Naive thymus-derived CD8-positive, alpha-beta T cell (primary cell): Measurements from ENCODE around the gene TTC24. TPM values are rescaled to one million over a fixed set of nuclear protein-coding genes. Genes with fewer than 3 reads are reported as not detected.

Experiments used
- ATAC-seq, 2 donors: fragments of 150-1000 bp; cut with Tn5 transposase in 1 of 2; sonication (Bioruptor Pico), chemical (Tn5 transposase) in 1 of 2; 1 replicate in 1 of 2; 2 replicates in 1 of 2; pipeline ENCODE4 v1.10.0; 2021; ENCODE audit warnings: mild to moderate bottlenecking in 2 of 2, moderate library complexity in 2 of 2
- POLR2A ChIA-PET: fragments of 350-600 bp; sonication (Branson Sonifier 250); formaldehyde crosslinking; loops from one replicate; lab custom pipeline; 2021; ENCODE audit warnings: antibody characterized with exemption; lab: Charles Lee
- DNase-seq, 10 donors: peaks; one replicate each; pipeline versions ENCODE4 v3.0.0 to v3.0.0-alpha.2; 2020 to 2022
- H3K27ac Mint-ChIP-seq, 10 donors: one replicate each; pipeline ENCODE4 v1.8.0; 2020 to 2022; ENCODE audit warnings: mild to moderate bottlenecking in 10 of 10, mixed read lengths in 10 of 10, moderate library complexity in 4 of 10, inconsistent platforms in 1 of 10
- H3K27me3 Mint-ChIP-seq, 5 donors: one replicate each; pipeline ENCODE4 v1.8.0; 2021 to 2022; ENCODE audit warnings: mixed read lengths in 5 of 5
- H3K36me3 Mint-ChIP-seq, 3 donors: one replicate each; pipeline ENCODE4 v1.8.0; 2020 to 2022; ENCODE audit warnings: mixed read lengths in 3 of 3, mild to moderate bottlenecking in 2 of 3, inconsistent platforms in 1 of 3
- H3K4me1 Mint-ChIP-seq, 4 donors: one replicate each; pipeline ENCODE4 v1.8.0; 2021 to 2022; ENCODE audit warnings: mixed read lengths in 4 of 4
- H3K4me3 Mint-ChIP-seq, 10 donors: one replicate each; pipeline ENCODE4 v1.8.0; 2020 to 2022; ENCODE audit warnings: mild to moderate bottlenecking in 10 of 10, mixed read lengths in 10 of 10, moderate library complexity in 6 of 10, inconsistent platforms in 1 of 10
- H3K9me3 Mint-ChIP-seq, 9 donors: one replicate each; pipeline ENCODE4 v1.8.0; 2020 to 2022; ENCODE audit warnings: mixed read lengths in 9 of 9, mild to moderate bottlenecking in 3 of 9, inconsistent platforms in 1 of 9, moderate library complexity in 1 of 9
- polyA plus RNA-seq, 3 donors: library from polyadenylated mRNA; unstranded; fragments of 300-500 nt; fragmentation: Illumina TruSeq; gene quantifications; one replicate each; pipeline ENCODE4 v1.2.3, GENCODE V29; 2021
- total RNA-seq, 8 experiments: library from RNA in 2 of 8; stranded (reverse) in 2 of 8; gene quantifications; one replicate each; pipeline ENCODE4 v1.2.3 and lab custom pipeline; 2021 to 2026

The TTC24 gene
- total and polyA plus RNA-seq, 5 experiments from 2014 or later = 3.8 to 44.3 (median 6.7) TPM

- H3K36me3 Mint-ChIP-seq = no peaks in the 10 kb centered on the region
- H3K27me3 Mint-ChIP-seq = no peaks in the 10 kb centered on the region
- POLR2A ChIA-PET = interaction anchor here (0.6 kb wide), 1 partner anchor 210 kb away, joined by 7 read pairs; no protein-coding TSS in a partner anchor
- H3K4me3 Mint-ChIP-seq = no peak overlapping the region
- no peak for ATAC-seq
- H3K27ac Mint-ChIP-seq = peak overlapping the region in 1 of 10 donors; percentile 38
- DNase-seq = no peak
- peaks cover 0 to 20% (median 3%) of the 10 kb centered on the region in 4 donors for H3K4me1 Mint-ChIP-seq
- no peaks in the 10 kb centered on the region for H3K9me3 Mint-ChIP-seq
Observed at GRCh38 chr1:156556354-156556753, 23.2 kb upstream of the TTC24 start.

GRCh38 chr1:156559086-156559796 is 20.3 kb upstream of the TTC24 start:
- ATAC-seq (no peak), DNase-seq (no peak)
- Mint-ChIP-seq H3K4me1 (no peaks in the 10 kb centered on the region), H3K4me3 (no peak overlapping the region), H3K27me3 (no peaks in the 10 kb centered on the region), H3K36me3 (no peaks in the 10 kb centered on the region), H3K27ac (no peak overlapping the region), H3K9me3 (no peaks in the 10 kb centered on the region)
- POLR2A ChIA-PET = interaction anchor here (0.6 to 1.1 kb wide), 2 partner anchors 13 to 1437 kb away, joined by 3 read pairs; partner anchors contain the start of gene IQGAP3

- ATAC-seq = no peak
- Mint-ChIP-seq H3K27me3 (no peaks in the 10 kb centered on the region), H3K36me3 (no peaks in the 10 kb centered on the region), H3K4me3 (no peak overlapping the region), H3K27ac (peak overlapping the region in 2 of 10 donors; percentile 1 to 18), H3K9me3 (no peaks in the 10 kb centered on the region), H3K4me1 (no peaks in the 10 kb centered on the region)
- DNase-seq = no peak
- POLR2A ChIA-PET = interaction anchor here (0.6 to 1.1 kb wide), 2 partner anchors 13 to 1437 kb away, joined by 3 read pairs; partner anchors contain the start of gene IQGAP3
Observed at GRCh38 chr1:156559797-156560385, 19.6 kb upstream of the TTC24 start.

GRCh38 chr1:156560585-156561163 is 18.8 kb upstream of the TTC24 start:
- no peak overlapping the region for H3K27ac Mint-ChIP-seq
- POLR2A ChIA-PET = no interaction called here
- H3K36me3 Mint-ChIP-seq = no peaks in the 10 kb centered on the region
- H3K4me1 Mint-ChIP-seq = no peaks in the 10 kb centered on the region
- no peak for DNase-seq
- ATAC-seq = no peak
- H3K9me3 Mint-ChIP-seq = no peaks in the 10 kb centered on the region
- H3K4me3 Mint-ChIP-seq = no peak overlapping the region
- no peaks in the 10 kb centered on the region for H3K27me3 Mint-ChIP-seq

GRCh38 chr1:156565519-156565918 is 14.0 kb upstream of the TTC24 start:
- ATAC-seq (no peak), DNase-seq (no peak)
- no peaks in the 10 kb centered on the region for H3K9me3 Mint-ChIP-seq
- H3K4me3 Mint-ChIP-seq = no peak overlapping the region
- peaks cover 0 to 9% (median 5%) of the 10 kb centered on the region in 5 donors for H3K27me3 Mint-ChIP-seq
- no peaks in the 10 kb centered on the region for H3K36me3 Mint-ChIP-seq
- POLR2A ChIA-PET = interaction anchor here (1.9 kb wide), 1 partner anchor 65 kb away, joined by 10 read pairs; the partner anchor contains the start of gene MEF2D
- H3K27ac Mint-ChIP-seq = peak overlapping the region in 1 of 10 donors; percentile 4
- no peaks in the 10 kb centered on the region for H3K4me1 Mint-ChIP-seq

GRCh38 chr1:156566436-156566835 is 13.1 kb upstream of the TTC24 start:
- Mint-ChIP-seq H3K27me3 (peaks cover 7 to 16% (median 11%) of the 10 kb centered on the region in 5 donors), H3K36me3 (no peaks in the 10 kb centered on the region), H3K4me3 (no peak overlapping the region), H3K9me3 (no peaks in the 10 kb centered on the region), H3K27ac (no peak overlapping the region), H3K4me1 (peaks cover 0 to 5% (median 3%) of the 10 kb centered on the region in 4 donors)
- DNase-seq (no peak), ATAC-seq (no peak)
- POLR2A ChIA-PET = interaction anchor here (1.9 kb wide), 1 partner anchor 66 kb away, joined by 10 read pairs; the partner anchor contains the start of gene MEF2D

- Mint-ChIP-seq H3K27me3 (peaks cover 16 to 37% (median 28%) of the 10 kb centered on the region in 5 donors), H3K4me1 (peaks cover 12 to 20% (median 17%) of the 10 kb centered on the region in 4 donors), H3K36me3 (no peaks in the 10 kb centered on the region), H3K9me3 (no peaks in the 10 kb centered on the region), H3K4me3 (peak overlapping the region in 6 of 10 donors; percentile 23 to 92 (median 42)), H3K27ac (no peak overlapping the region)
- DNase-seq (no peak), ATAC-seq (no peak)
- POLR2A ChIA-PET = interaction anchor here (0.6 to 2.5 kb wide), 5 partner anchors 11 to 613 kb away, joined by 3 to 12 read pairs (median 5); no protein-coding TSS in a partner anchor
Observed at GRCh38 chr1:156571261-156571852, 8.2 kb upstream of the TTC24 start.

- Mint-ChIP-seq H3K4me3 (peak within 1 kb of the TSS; percentile 72 to 92 (median 88)), H3K4me1 (peaks cover 12 to 20% (median 17%) of the 10 kb centered on the region in 4 donors), H3K36me3 (no peaks in the 10 kb centered on the region), H3K27me3 (peaks cover 16 to 37% (median 28%) of the 10 kb centered on the region in 5 donors), H3K27ac (peak within 1 kb of the TSS in 8 of 10 donors; percentile 38 to 93 (median 76)), H3K9me3 (no peaks in the 10 kb centered on the region)
- ATAC-seq (peak; percentile 94 to 99), DNase-seq (peak; percentile 55 to 90 (median 68))
- POLR2A ChIA-PET = interaction anchor here (1.0 to 2.5 kb wide), 5 partner anchors 10 to 91 kb away, joined by 3 to 12 read pairs (median 4); no protein-coding TSS in a partner anchor
Observed at GRCh38 chr1:156571919-156572662, 7.4 kb upstream of the TTC24 start, which contains the start of gene IQGAP3. Gene IQGAP3 (minus strand): TSS chr1:156572565. CDS start chr1:156572529, 36 bp downstream.

- Mint-ChIP-seq H3K27me3 (peaks cover 16 to 37% (median 28%) of the 10 kb centered on the region in 5 donors), H3K36me3 (no peaks in the 10 kb centered on the region), H3K9me3 (no peaks in the 10 kb centered on the region), H3K27ac (peak overlapping the region in 6 of 10 donors; percentile 38 to 93 (median 76)), H3K4me1 (peaks cover 12 to 20% (median 17%) of the 10 kb centered on the region in 4 donors), H3K4me3 (peak overlapping the region; percentile 72 to 92 (median 88))
- ATAC-seq (no peak), DNase-seq (no peak)
- POLR2A ChIA-PET = interaction anchor here (1.0 to 2.5 kb wide), 3 partner anchors 10 to 71 kb away, joined by 3 to 12 read pairs (median 9); no protein-coding TSS in a partner anchor
Observed at GRCh38 chr1:156572663-156573018, 6.9 kb upstream of the TTC24 start.

- Mint-ChIP-seq H3K27ac (peak overlapping the region in 1 of 10 donors; percentile 25), H3K36me3 (no peaks in the 10 kb centered on the region), H3K9me3 (no peaks in the 10 kb centered on the region), H3K4me1 (peaks cover 14 to 21% (median 19%) of the 10 kb centered on the region in 4 donors), H3K4me3 (no peak overlapping the region), H3K27me3 (peaks cover 16 to 37% (median 28%) of the 10 kb centered on the region in 5 donors)
- no peak for ATAC-seq
- no peak for DNase-seq
- POLR2A ChIA-PET = interaction anchor here (0.7 to 1.3 kb wide), 3 partner anchors 23 to 114 kb away, joined by 5 read pairs; no protein-coding TSS in a partner anchor
Observed at GRCh38 chr1:156574039-156574633, 5.4 kb upstream of the TTC24 start.

- DNase-seq (no peak), ATAC-seq (no peak)
- peaks cover 5 to 12% (median 10%) of the 10 kb centered on the region in 5 donors for H3K27me3 Mint-ChIP-seq
- H3K27ac Mint-ChIP-seq = peak overlapping the region in 1 of 10 donors; percentile 58
- no peaks in the 10 kb centered on the region for H3K9me3 Mint-ChIP-seq
- POLR2A ChIA-PET = interaction anchor here (0.6 kb wide), 1 partner anchor 149 kb away, joined by 4 read pairs; no protein-coding TSS in a partner anchor
- peaks cover 20 to 32% (median 23%) of the 10 kb centered on the region in 4 donors for H3K4me1 Mint-ChIP-seq
- peaks cover 0 to 3% (median 0%) of the 10 kb centered on the region in 3 donors for H3K36me3 Mint-ChIP-seq
- H3K4me3 Mint-ChIP-seq = no peak overlapping the region
Observed at GRCh38 chr1:156577550-156577949, 2.0 kb upstream of the TTC24 start.
